GOT3 (cell line): ENCODE data around the gene COLGALT1.

Experiments
- DNase-seq: peaks from one replicate; lab custom pipeline; 2025; ENCODE audit warnings: mixed read lengths; lab: John Stamatoyannopoulos, UW

The COLGALT1 gene

GRCh38 chr19:17624314-17624991 lies 69.0 kb downstream of the COLGALT1 start:
- DNase-seq, result no peak

- DNase-seq, result no peak
Observed at GRCh38 chr19:17625043-17625442, 69.6 kb downstream of the COLGALT1 start.

GRCh38 chr19:17625980-17626379 lies 70.5 kb downstream of the COLGALT1 start:
- no peak for DNase-seq

DNA sequence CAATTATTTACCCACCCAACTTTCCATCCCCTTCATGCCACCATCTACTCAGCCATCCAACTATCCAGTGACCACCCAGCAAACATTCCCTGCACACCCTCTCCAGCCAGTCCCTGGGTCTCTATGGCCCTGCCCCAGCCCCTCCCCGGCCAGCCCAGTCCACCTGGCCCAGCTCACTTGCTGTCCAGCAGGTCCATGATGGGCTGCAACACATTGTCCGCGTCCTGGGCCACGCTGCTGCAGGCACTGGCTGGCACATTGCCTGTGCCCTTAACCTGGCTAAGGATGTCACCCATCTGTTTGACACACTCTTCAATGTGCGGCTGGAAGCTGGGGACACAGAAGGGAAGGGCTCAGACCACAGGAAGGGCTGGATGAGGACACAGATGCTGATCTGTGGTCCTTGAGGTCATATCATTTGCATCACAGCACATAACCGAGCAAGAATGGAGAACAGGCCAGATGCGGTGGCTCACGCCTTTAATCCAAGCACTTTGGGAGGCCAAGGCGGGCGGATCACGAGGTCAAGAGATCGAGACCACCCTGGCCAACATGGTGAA lies 71.1 kb downstream of the COLGALT1 start:
- no peak for DNase-seq

DNA sequence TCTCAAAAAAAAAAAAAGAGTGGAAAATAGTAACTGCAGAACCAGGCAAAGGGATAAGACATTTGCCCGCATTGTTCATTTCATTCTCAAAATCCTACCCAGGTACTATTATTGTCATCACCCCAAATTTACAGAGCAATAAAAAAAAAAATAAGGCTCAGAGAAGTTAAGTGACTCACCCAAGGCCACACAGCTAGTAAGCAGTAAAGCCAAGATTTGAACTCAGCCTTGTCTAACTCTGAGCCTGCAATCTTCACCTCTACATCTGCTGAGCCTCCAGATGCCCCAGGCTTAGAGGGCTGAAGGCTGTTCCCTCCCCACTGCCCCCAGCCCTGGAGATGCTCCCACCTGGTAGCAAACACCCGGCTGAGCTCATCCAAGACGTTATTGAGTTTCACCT lies 71.7 kb downstream of the COLGALT1 start:
- DNase-seq, result no peak

DNA sequence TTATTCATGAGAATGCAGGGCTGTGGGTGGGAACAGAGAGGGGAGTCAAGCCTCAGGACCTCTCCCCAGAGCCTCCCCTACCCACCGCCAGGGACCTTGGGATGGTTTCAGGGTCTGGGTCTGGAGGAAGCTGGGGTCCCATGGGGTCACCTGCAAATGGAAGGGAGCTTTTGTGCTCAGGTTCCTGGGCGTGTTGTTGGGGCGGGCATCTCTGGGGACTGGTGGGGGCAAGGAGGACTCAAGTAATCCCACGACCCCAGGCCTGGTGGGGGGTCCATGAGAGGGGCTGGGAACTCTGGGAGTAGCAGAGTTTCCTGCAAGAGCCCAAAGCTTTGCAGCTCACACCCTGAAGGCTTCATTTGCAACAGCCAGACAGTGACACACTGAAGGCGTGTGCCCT lies 72.5 kb downstream of the COLGALT1 start:
- no peak for DNase-seq

DNA sequence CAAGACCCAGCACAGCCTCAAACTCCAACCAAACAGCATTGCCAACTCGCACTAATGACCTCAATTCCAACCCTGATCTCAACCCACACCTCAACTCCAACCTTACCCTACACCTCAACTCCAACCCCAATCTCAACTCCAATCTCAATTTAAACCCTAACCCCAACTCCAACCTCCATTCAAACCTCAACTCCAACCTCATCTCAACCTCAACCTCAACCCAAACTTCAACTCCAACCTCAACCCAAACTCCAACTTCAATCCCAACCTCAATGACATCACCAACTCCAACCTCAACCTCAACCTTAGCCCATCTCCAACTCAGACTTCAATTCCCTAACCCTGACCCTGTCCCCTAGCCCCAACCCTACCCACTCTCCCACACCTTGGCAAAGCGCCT lies 74.3 kb downstream of the COLGALT1 start:
- no peak for DNase-seq

GRCh38 chr19:17632577-17632976 lies 77.1 kb downstream of the COLGALT1 start:
- DNase-seq, result no peak
